Ascending aorta (tissue), 2 donors: Measurements from ENCODE around the gene C16orf74. TPM values are rescaled to one million over a fixed set of nuclear protein-coding genes. Genes with fewer than 3 reads are reported as not detected.

Experiments used
- DNase-seq, 2 donors: peaks; one replicate each; pipeline ENCODE4 v3.0.0-alpha.2; 2019; ENCODE audit warnings: low spot score in 2 of 2
- H3K27ac ChIP-seq, 2 donors: fragments of 200-600 bp; sonication (generic); one replicate each; pipeline ENCODE4 v1.5.1; 2016 to 2017; ENCODE audit warnings: mild to moderate bottlenecking in 1 of 2
- H3K27me3 ChIP-seq: fragments of 200-600 bp; sonication (generic); one replicate; pipeline ENCODE4 v1.5.1; 2017
- H3K36me3 ChIP-seq, 2 donors: fragments of 200-600 bp; sonication (generic); one replicate each; pipeline ENCODE4 v1.5.1; 2016
- H3K4me1 ChIP-seq, 2 donors: fragments of 200-600 bp; sonication (generic); one replicate each; pipeline ENCODE4 v1.5.1; 2016 to 2017; ENCODE audit warnings: mild to moderate bottlenecking in 1 of 2
- H3K4me3 ChIP-seq, 2 donors: fragments of 200-600 bp; sonication (generic); one replicate each; pipeline ENCODE4 v1.5.1; 2016 to 2017; ENCODE audit warnings: mild to moderate bottlenecking in 1 of 2
- H3K9me3 ChIP-seq, 2 donors: fragments of 200-600 bp; sonication (generic); one replicate each; pipeline ENCODE4 v1.5.1; 2016
- intact Hi-C: fragments of 100-400 bp; cut with DNase I; formaldehyde crosslinking; loops from one replicate; pipeline ENCODE4 v1.15.1; 2023
- total RNA-seq: library from RNA; depleted of rRNA; stranded (reverse); fragments of >200 nt; gene quantifications from one replicate; pipeline ENCODE4 v1.1.0, GENCODE V29; 2016
- TF ChIP-seq, protein P1 (sequence below), 3 experiments: fragments of 200-600 bp in 2 of 3; fragments of 450-650 bp in 1 of 3; sonication (generic) in 2 of 3; IDR thresholded peaks; one replicate each; pipeline ENCODE4 v1.5.1; 2016 to 2019; ENCODE audit warnings: antibody characterized with exemption in 3 of 3, mild to moderate bottlenecking in 1 of 3, moderate library complexity in 1 of 3

The C16orf74 gene
- total RNA-seq, 1 donor from 2014 or later, result not detected

DNA sequence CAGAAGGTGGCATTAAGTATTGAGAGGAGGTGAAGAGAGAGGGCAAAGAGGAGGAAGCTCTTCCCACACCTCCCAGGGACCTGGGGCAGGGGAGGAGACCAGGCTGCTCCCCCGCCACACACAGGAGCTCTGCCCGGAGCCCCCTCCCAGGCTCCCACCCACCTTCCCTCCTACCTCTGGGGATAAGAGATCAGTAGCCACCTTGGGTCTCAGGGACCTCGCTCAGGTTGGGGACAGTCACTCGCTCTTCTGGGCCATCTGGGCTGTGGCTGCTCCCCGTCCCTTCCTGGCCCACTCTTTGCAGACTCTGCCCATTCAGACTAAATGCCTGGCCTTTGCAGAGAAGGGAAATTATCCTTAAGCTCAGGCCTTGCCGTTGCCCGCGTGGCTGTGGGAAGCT, 14.9 kb upstream of the C16orf74 start:
- TF ChIP-seq, protein P1, sequence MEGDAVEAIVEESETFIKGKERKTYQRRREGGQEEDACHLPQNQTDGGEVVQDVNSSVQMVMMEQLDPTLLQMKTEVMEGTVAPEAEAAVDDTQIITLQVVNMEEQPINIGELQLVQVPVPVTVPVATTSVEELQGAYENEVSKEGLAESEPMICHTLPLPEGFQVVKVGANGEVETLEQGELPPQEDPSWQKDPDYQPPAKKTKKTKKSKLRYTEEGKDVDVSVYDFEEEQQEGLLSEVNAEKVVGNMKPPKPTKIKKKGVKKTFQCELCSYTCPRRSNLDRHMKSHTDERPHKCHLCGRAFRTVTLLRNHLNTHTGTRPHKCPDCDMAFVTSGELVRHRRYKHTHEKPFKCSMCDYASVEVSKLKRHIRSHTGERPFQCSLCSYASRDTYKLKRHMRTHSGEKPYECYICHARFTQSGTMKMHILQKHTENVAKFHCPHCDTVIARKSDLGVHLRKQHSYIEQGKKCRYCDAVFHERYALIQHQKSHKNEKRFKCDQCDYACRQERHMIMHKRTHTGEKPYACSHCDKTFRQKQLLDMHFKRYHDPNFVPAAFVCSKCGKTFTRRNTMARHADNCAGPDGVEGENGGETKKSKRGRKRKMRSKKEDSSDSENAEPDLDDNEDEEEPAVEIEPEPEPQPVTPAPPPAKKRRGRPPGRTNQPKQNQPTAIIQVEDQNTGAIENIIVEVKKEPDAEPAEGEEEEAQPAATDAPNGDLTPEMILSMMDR (IDR thresholded peaks at IDR 0.05), result no peak
- no peaks in the 10 kb centered on the region for H3K27me3 ChIP-seq
- no peaks in the 10 kb centered on the region for H3K9me3 ChIP-seq
- no peaks in the 10 kb centered on the region for H3K36me3 ChIP-seq
- H3K4me1 ChIP-seq, result no peaks in the 10 kb centered on the region
- intact Hi-C loops, result no loop called here
- no peak overlapping the region for H3K27ac ChIP-seq
- H3K4me3 ChIP-seq, result no peak overlapping the region
- no peak for DNase-seq

DNA sequence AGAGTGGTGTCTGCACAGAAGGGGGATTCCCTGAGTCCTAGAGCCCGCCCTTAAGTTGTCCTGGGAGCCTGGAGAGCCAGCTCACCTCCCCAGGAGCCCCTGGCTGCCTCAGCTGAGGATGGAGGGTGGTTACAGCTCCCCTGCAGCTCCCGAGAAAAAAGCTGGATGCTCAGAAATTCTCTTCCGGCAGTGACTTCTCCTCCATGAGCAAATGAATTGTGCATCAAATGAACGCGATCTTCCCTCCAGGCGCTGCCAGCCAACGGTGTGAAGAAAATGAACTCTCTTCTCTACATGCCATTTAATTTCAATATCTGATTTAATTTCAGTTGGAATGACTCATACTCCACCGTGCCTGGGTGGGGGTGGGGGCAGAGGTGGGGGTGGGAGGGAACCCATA, 14.3 kb upstream of the C16orf74 start:
- Histone ChIP-seq H3K27ac (no peak overlapping the region), H3K4me3 (no peak overlapping the region), H3K4me1 (no peaks in the 10 kb centered on the region), H3K36me3 (no peaks in the 10 kb centered on the region), H3K27me3 (no peaks in the 10 kb centered on the region), H3K9me3 (no peaks in the 10 kb centered on the region)
- TF ChIP-seq, protein P1 (IDR thresholded peaks at IDR 0.05), result no peak
- intact Hi-C loops, result no loop called here
- no peak for DNase-seq

DNA sequence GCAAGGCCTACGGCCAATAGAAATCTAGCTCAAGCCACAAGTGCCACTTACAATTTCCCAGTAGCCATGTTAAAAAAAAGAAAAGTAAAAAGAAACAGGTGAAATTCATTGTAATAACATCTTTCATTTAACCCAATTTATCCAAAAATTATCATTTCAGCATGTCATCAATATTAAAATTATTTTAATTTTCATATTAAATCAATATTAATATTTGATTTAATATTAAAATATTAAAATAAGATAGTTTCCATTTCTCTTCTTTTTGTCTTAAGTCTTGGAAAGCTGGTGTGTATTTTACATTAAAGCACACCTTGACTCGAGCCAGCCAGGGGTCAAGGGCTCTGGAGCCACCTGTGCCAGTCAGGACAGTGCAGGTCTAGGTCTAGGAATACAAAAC, 12.7 kb upstream of the C16orf74 start:
- no peaks in the 10 kb centered on the region for H3K4me1 ChIP-seq
- TF ChIP-seq, protein P1 (IDR thresholded peaks at IDR 0.05), result no peak
- H3K27ac ChIP-seq, result no peak overlapping the region
- H3K36me3 ChIP-seq, result no peaks in the 10 kb centered on the region
- H3K27me3 ChIP-seq, result no peaks in the 10 kb centered on the region
- no peaks in the 10 kb centered on the region for H3K9me3 ChIP-seq
- intact Hi-C loops, result no loop called here
- no peak for DNase-seq
- no peak overlapping the region for H3K4me3 ChIP-seq

DNA sequence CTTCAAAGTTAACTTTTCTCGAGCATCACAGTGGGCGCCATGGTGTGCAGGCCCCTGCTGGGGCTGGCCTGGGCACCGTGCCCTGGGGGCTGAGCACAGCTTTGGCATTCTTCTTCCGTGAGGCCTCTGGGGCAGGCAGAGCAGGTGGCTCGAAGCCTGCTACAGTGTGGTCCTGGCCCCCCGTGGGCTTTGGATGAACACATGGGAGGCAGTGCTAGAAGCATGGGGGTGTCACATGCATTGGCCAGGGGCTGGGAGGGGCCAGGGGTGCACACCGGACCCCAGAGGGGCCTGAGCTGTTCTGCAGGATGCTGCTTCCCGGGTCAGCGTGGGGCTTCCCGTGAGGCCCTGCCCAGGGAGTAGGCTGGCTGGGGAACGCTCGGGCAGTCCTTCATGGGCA, 12.1 kb upstream of the C16orf74 start:
- intact Hi-C loops, result no loop called here
- no peak for DNase-seq
- Histone ChIP-seq H3K36me3 (no peaks in the 10 kb centered on the region), H3K27ac (no peak overlapping the region), H3K9me3 (no peaks in the 10 kb centered on the region), H3K4me1 (no peaks in the 10 kb centered on the region), H3K27me3 (no peaks in the 10 kb centered on the region), H3K4me3 (no peak overlapping the region)
- TF ChIP-seq, protein P1 (IDR thresholded peaks at IDR 0.05), result no peak

DNA sequence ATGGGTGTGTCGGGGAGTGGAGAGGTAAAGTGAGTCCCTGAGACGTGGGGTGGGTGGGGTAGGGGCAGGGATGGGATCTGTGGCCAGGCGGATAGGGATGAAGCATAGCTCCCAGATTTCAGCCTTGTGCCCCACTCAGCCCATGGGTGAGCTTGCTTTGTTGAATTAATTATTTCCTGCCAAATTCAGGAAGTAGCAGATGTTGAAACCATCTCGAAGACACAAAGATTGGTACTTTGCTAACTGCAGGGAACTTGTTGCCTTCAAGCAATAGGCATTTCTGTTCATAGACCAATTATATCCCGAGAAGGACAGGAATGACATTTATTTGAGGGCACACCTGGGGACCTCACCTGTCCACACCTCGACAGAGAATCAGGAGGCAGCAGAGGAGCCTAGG, 11.0 kb upstream of the C16orf74 start:
- Histone ChIP-seq H3K4me1 (no peaks in the 10 kb centered on the region), H3K9me3 (no peaks in the 10 kb centered on the region), H3K27ac (no peak overlapping the region), H3K36me3 (no peaks in the 10 kb centered on the region), H3K4me3 (no peak overlapping the region), H3K27me3 (no peaks in the 10 kb centered on the region)
- no peak for DNase-seq
- intact Hi-C loops, result no loop called here
- TF ChIP-seq, protein P1 (IDR thresholded peaks at IDR 0.05), result no peak
